Transverse colon (tissue), 4 donors: Measurements from ENCODE around the gene CGRRF1.

Experiments
- POLR2AphosphoS5 ChIP-seq, 3 donors: sonication (generic); formaldehyde crosslinking; IDR thresholded peaks; one replicate each; pipeline ENCODE4 v1.6.1; 2016; ENCODE audit warnings: antibody characterized with exemption in 3 of 3
- TF ChIP-seq, protein P1 (sequence below), 5 experiments: fragments of 200-600 bp in 3 of 5; fragments of 450-650 bp in 2 of 5; sonication (generic) in 3 of 5; IDR thresholded peaks; 1 replicate in 2 of 5; 2 replicates in 3 of 5; pipeline ENCODE4 v1.5.1; 2016 to 2017; ENCODE audit warnings: antibody characterized with exemption in 5 of 5, inconsistent platforms in 3 of 5, mild to moderate bottlenecking in 2 of 5, moderate library complexity in 1 of 5

DNA sequence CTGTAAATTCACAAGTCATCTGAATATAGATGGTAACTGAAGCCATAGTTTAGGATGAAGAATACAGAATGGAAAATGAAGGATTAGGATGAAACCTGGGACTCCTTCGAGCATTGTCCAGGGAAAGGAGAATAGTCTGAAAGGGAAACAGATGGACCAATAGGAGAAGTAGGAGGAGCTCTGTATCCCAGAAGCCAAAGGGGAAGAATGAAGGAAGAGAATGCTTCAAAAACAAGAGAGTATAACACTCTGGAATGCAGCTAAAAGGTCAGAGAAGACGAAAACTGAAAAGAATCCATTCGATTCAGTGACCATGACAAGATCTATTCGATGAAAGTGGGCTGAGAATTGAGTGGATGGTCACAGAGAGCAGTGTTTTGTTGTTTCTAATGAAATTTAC lies 21.9 kb upstream of the CGRRF1 start:
- TF ChIP-seq, protein P1, sequence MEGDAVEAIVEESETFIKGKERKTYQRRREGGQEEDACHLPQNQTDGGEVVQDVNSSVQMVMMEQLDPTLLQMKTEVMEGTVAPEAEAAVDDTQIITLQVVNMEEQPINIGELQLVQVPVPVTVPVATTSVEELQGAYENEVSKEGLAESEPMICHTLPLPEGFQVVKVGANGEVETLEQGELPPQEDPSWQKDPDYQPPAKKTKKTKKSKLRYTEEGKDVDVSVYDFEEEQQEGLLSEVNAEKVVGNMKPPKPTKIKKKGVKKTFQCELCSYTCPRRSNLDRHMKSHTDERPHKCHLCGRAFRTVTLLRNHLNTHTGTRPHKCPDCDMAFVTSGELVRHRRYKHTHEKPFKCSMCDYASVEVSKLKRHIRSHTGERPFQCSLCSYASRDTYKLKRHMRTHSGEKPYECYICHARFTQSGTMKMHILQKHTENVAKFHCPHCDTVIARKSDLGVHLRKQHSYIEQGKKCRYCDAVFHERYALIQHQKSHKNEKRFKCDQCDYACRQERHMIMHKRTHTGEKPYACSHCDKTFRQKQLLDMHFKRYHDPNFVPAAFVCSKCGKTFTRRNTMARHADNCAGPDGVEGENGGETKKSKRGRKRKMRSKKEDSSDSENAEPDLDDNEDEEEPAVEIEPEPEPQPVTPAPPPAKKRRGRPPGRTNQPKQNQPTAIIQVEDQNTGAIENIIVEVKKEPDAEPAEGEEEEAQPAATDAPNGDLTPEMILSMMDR (IDR thresholded peaks at IDR 0.05): no peak
- peak in 1 of 3 donors; percentile 28 for TF ChIP-seq POLR2AphosphoS5 (IDR thresholded peaks at IDR 0.05)
